Posterior cingulate gyrus (tissue), 11 donors: ENCODE results near the gene LRRC61.

Experiments
- DNase-seq, 10 donors: peaks; one replicate each; pipeline versions ENCODE4 v3.0.0 to v3.0.0-alpha.2; 2020 to 2021; ENCODE audit warnings: mixed read lengths in 3 of 10
- intact Hi-C: fragments of 100-400 bp; cut with DNase I; formaldehyde crosslinking; loops from one replicate; pipeline ENCODE4 v1.15.1; 2023

Gene LRRC61

DNA sequence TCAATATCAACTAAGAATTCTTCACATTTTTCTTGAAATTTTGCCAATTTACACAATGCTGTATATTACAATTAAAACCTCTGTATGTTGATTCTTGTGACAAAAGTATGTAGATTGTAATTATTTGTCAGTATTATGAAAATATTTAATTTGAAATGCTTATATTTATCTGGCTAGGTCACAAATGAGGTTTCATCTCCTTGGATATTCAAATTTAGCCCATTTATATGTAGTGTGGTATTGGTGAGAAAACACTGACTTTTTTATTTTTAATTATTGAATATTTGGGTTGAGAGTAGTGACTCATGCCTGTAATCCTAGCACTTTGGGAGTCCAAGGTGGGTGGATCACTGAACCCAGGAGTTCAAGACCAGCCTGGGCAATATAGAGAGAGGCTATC is 21.1 kb downstream of the LRRC61 start:
- no peak for DNase-seq
- intact Hi-C loops, result no loop called here

DNA sequence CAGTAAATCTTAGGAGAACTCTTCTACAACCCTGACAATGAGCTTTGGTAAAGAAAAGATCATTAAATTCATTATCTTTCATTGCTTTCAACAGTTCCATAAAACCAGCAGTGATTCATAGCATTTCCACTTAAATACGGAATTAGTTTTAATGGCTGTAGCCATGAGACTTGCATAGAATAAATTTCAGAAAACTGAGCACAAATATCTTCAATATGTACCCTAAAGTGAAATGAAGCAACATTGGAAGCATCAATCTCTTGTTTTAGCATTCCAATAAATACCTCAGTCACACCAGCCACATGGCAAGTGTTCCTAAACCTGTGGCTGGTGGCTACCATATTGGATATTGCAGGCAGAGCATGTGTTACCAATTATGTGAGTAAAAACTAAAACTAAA is 21.9 kb downstream of the LRRC61 start:
- intact Hi-C loops, result no loop called here
- no peak for DNase-seq

DNA sequence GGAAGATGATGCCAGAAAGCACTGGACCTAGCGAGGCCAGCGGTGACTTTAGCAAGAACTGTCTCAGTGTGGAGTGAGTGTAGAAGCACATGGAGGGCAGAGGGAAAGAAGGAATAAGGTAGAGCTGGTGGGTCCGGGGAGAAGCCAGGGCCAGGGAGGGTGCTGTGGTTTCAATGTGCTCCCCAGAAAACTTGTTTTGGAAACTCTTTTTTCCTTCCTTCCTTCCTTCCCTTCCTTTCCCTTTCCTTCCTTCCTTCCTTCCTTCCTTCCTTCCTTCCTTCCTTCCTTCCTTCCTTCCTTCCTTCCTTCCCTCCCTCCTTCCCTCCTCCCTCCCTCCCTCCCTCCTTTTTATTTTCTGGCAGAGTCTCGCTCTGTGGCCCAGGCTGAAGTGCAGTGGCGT is 23.8 kb downstream of the LRRC61 start:
- no peak for DNase-seq
- intact Hi-C loops, result no loop called here

DNA sequence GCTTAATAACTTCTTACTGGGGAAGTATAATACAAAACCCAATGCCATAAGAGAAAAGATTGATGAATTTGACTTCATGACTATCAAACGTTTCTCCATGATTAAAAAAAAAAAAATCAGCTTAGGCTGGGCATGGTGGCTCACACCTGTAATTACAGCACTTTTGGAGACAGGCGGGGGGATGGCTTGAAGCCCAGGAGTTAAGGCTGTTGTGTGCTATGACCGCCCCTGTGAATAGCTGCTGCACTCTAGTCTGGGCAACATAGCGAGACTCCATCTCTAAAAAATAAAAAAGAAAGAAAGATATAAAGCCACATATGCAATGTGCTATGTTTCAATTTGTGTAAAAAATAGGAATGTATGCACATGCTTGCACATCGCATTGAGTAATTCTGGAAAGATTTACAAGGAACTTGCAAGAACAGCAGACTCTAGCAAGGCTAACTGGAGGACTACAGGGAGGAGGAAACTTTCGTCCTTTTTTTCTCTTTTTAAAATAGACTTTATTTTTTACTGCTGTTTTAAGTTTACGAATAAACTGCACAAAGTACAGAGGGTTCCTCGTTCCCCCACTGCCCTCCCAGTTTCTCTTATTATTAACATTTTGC is 28.5 kb downstream of the LRRC61 start:
- intact Hi-C loops, result no loop called here
- no peak for DNase-seq

DNA sequence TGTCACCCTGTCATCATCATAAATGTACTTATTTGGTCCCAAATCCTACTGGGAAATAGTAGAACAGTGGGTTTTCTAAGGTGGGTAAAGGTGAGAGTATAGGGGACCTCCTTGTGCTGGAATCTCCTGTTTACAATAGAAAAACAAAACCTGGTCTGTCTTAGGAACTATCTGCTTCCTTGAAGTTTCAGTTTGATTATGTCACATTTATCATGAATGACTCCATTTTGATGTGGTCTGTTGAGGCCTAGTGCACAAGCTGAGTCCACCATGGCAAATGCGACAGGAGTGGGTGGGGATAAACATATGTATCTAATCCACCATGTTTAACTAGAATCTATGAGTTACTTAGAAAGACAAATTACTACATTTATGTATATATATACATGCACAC is 32.5 kb downstream of the LRRC61 start:
- intact Hi-C loops, result loop anchor here (2.0 to 5.0 kb wide), 2 partner anchors 33 to 67 kb away; no protein-coding TSS in a partner anchor
- DNase-seq, result no peak

DNA sequence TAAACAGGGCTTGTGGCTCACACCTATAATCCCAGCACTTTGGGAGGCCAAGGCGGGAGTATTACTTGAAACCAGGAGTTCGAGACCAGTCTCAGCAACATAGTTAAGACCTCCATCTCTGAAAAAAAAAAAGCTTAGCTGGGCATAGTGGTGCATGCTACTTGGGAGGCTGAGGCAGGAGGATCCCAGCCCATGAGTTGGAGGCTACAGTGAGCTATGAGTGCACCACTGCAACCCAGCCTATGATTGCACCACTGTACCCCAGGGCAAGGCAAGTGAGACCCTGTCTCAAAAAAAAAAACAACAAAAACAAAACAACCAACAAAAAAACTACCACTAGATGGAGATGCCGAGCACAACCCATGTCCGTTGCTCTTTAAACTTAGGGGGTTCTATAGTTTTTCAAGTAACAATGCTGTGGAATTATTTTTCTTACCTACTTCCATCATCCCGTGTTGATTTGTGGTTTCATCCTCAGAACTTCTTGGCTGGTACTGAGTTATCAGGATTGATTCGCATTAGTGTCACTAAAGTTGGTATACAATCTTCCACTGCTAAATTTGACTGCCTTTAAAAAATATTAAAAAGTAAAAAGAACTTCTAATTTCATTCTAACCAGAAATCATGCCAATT is 33.2 kb downstream of the LRRC61 start:
- DNase-seq, result peak in 1 of 10 donors; percentile 73

DNA sequence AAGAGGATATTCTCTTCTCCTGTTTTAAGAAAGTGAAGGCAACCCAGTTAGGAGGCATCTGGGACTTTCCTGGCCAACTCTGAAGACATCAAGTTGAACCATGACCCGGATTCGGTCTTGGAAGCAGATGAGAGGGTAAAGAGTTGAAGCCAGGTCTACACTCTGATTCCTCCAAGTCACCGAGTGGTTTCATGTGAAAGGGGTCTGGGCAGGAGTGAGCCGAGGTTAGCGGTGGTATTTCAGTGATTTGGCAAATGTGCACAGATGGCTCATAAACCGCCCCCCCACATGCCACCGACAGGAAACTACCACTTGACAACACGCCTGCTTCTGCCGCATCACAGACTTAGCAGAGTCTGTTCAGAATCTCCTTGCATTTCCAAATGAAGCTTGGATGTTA is 34.1 kb downstream of the LRRC61 start:
- DNase-seq, result no peak
- intact Hi-C loops, result loop anchor here (2.0 to 5.0 kb wide), 2 partner anchors 32 to 65 kb away; no protein-coding TSS in a partner anchor

More for the DNA sequence above, 33.2 kb downstream of the LRRC61 start:
- intact Hi-C loops, result loop anchor here (2.0 to 5.0 kb wide), 2 partner anchors 32 to 66 kb away; no protein-coding TSS in a partner anchor

DNA sequence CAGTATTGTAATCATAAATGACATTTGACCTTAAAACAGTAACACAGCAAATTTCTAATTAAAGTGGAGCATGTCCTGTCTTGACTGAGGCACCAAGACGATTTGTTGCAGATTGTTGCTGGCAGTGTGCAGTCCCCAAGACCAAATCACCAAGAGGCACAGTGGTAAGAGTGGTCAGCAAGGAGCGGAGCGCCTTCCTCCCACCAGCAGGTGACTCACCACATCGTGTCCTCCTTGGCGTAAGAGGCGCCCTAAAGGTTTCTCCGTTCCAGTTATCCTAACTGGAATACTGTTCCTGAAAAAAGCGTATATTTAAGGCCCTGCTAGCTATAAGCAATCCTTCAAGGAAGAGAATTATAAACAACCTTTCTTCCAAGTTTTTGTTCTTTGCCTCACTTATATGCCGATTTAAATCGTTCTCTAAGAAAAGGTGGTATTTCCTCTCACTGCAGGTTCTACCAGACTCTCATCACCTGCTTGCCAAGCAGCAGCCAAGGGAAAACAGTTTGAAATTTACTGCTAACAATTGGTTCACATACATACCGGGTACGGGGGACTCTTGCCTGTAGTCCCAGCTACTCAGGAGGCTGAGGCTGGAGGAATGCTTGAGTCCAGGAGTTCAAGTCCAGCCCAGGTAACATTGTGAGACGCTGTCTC is 34.7 kb downstream of the LRRC61 start:
- intact Hi-C loops, result loop anchor here (2.0 to 5.0 kb wide), 2 partner anchors 31 to 64 kb away; no protein-coding TSS in a partner anchor
- peak in 2 of 10 donors; percentile 49 to 69 for DNase-seq

DNA sequence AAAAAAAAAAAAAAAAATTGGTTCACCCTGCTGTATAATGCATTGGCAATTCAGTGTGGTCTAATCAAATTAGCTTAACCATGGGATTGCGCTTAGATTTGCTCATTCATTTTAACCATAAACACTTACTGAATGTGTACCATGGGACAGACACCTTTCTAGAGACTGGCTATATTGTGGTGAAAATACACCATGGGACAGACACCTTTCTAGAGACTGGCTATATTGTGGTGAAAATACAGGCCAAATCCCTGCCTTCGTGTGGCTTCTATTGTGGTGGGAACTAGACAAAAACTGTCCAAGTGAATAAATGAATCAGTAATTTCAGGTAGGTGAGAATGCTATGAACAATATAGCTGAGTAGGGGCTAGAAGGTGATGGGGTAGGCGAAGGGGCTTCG is 35.3 kb downstream of the LRRC61 start:
- intact Hi-C loops, result loop anchor here (5.0 kb wide), 1 partner anchor 64 kb away; no protein-coding TSS in a partner anchor
- no peak for DNase-seq

DNA sequence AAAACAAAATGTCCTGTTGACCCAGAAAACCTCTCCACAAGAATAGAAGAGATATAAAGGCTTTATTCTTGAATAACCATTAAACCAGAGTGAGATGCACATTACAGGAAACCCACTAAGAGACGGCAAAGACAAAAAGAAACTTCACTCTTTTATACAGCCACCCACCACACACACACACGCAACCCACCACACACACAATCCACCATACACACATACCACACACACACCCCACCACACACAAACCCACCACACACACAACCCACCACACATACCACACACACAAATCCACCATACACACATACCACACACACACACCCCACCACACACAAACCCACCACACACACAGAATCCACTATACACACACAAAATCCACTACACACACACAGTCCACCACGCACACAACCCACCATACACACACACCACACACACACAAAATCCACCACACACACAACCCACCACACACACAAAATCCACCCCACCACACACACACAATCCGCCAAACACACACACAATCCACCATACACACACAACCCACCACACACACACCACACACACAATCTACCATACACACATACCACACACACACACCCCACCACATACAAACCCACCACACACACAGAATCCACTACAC is 36.0 kb downstream of the LRRC61 start:
- intact Hi-C loops, result loop anchor here (5.0 kb wide), 1 partner anchor 63 kb away; no protein-coding TSS in a partner anchor
- no peak for DNase-seq

DNA sequence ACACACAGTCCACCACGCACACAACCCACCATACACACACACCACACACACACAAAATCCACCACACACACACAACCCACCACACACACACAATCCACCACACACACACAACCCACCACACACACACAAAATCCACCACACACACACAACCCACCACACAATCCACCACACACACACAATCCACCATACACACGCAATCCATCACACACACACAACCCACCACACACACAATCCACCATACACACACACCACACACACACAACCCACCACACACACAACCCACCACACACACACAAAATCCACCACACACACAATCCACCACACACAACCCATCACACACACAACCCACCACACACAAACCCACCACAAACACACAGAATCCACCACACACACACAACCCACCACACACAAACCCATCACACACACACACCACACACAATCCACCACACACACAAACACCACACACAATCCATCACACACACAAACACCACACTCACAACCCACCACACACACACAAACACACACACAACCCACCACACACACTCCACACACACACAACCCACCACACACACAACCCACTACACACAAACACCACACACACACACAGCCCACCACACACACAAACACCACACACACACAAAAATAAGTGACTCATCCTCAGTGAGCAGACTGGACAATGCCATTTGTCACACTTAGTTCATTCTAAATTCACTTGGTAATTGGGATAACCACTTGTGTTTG is 36.6 kb downstream of the LRRC61 start:
- intact Hi-C loops, result loop anchor here (5.0 kb wide), 1 partner anchor 63 kb away; no protein-coding TSS in a partner anchor

DNA sequence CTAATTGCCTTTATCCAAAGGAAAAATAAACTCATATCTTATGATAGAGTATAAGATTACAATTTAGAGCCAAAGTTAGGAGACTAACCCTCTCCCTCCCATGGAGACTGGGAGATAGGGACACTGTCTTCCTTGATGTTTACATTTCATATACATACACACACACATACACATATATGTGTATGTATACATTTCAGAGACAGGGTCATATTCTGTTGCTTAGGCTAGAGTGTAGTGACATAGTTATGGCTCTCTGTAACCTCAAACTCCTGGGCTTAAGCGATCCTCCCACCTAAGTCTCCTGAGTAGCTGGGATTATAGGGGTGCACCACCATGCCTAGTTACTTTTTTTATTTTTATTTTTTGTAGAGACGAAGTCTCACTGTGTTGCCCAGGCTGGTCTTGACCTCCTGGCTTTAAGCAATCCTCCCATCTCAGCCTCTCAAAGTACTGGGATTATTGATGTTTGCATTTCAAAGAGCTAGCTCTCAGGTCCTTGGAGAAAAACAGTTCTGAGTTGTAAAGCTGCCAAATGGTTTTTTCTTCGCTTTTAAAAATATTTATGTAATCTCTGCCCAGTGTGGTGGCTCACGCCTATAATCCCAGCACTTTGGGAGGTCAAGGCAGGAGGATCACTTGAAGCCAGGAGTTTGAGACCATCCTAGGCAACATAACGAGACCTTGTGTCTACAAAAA is 37.4 kb downstream of the LRRC61 start:
- no peak for DNase-seq
- intact Hi-C loops, result no loop called here

More for the DNA sequence above, 36.6 kb downstream of the LRRC61 start:
- no peak for DNase-seq

DNA sequence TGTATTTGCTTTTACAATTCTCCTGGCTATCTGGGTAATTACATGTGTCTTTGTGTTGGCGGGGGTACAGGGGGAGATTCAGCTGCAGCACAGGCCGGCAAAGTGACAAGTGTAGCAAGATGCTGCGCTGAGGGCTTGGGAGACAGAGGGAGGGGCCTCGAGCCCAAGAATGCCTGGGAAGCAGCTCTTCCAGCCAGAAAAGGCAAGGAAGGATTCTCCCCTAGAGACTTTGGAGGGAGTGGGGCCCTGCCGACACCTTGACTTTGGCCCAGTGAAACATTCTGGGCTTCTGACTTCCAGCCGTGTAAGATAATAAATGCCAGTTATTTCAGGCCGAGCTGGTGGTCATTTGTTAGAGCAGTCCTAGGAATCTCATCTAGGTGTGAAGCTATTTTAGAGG is 38.2 kb downstream of the LRRC61 start:
- peak in 1 of 10 donors; percentile 42 for DNase-seq
- intact Hi-C loops, result no loop called here

DNA sequence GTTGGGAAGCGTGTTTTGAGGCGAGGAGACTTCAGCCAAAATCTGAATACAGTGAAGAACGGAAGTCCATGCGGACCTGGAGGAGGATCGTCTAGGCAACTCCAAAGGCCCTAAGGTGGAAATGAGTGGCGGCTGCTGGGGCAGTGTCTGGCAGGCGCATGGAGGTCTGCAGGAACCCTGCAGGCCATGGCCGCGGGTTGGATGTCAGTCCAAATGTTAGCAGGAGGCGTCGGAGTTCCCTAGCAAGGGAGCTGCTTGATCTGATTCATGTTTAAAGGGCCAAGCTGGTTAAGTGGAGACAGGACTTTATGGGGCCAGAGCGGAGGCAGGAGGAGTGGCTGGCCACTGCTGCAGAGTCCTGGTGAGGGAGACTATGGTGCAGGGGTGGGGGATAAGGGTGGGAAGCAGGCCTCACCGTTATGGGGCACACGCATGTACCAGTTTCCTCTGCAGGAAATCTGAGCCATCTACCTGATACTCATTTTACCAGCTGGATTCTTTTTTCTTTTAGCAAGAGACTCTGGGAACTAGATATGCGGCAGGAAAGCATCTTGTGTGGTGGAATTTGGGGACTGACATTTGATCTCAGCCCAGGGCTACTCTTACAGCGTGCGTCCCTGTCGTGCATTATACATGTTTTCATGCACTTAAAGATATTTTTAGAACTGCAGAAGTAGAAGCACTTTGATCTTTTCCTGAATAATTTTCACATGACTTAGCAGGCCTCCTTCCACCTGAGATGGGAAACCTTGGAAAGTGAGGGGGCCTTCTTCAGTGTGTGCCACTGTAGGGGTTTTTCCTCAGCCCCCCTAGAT is 38.9 kb downstream of the LRRC61 start:
- peak in 1 of 10 donors; percentile 64 for DNase-seq
- intact Hi-C loops, result no loop called here

DNA sequence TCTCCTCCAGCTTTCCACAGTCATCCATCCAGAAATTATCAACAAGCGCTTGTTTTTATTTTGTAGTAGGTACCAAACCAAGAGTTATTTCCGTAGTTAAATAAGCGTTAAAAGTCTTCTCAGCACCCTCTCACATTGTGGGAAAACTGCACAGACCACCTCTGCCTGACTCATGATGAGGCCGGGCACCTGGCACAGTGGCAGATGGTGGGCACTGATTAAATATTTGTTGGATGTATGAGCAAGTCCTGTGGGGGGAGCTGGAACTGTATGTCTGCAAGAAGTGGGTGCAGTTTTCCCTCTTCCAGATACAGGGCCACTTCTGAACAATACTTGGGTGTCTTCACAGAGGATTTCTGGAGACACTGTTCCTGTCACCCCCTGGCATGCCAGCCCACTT is 40.2 kb downstream of the LRRC61 start:
- no peak for DNase-seq
- intact Hi-C loops, result no loop called here

DNA sequence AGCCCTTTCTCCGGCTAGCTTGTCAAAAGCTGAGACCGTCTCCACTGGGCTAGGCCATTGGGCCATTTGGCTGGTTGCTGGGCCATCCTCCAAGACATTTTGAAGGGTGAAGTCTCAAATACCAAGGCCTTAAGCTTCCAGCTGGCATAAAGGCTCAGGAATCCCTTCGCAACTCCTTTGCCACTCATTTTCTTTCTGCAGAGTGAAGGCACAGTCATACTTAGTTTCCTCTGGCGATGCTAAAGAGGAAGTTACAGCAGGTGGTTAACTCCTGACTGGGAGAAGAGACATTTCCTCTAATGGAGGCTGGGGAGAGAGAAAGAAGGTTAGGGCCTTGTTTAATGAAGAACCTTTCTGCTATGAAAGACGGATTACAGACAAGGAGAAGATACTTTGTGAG is 40.7 kb downstream of the LRRC61 start:
- DNase-seq, result no peak
- intact Hi-C loops, result no loop called here

DNA sequence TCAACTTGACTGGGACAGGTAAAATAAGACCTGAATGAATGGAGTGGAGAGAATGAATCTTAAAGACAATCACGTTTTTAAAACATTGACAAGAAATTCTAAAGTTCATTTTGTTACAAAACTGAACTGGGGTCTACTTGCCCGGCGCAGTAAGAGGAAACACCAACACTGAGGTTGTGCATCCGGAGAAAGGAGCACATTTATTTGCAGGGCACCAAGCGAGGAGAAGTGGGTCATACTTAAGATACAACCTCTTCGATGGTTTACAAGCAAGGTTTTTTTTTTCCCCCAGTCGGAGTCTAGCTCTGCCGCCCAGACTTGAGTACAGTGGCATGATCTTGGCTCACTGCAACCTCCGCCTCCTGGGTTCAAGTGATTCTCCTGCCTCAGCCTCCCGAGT is 42.0 kb downstream of the LRRC61 start:
- intact Hi-C loops, result no loop called here
- no peak for DNase-seq

DNA sequence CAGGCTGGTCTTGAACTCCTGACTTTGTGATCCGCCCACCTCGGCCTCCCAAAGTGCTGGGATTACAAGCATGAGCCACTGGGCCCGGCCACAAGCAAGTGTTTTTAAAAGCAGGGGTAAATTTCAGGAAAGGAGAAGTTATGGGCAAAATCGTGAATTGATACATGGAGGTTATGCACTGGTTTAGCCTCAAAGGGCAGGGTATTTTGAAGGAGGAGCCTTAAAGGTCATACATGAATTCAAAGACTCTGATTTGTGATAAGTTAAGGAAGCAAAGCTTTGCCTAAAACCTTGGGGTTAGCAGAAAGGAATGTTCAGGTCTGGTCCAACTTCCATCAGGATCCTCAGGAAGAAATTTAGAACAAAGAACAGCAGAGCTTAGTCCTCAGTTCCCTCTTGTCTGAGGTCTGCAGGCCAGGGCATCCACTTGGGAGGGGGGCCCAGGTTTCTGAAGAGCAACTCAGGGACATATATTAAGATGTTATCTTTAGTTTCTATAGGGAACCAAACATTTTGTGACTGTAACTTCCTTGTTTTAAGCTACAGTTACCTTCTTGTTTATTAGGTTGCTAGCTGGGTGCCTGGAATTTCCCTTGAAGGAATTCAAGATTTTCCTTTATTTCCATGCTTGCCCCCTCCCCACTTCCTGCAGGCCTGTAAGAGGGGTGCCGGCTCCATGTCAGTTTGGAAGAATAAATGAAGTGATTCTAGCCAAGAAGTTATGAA is 42.7 kb downstream of the LRRC61 start:
- peak in 1 of 10 donors; percentile 5 for DNase-seq
- intact Hi-C loops, result no loop called here
